GM12864 (cell line): Measurements from ENCODE around the gene MPL.

ENCODE experiments used
- DNase-seq: peaks from one replicate; pipeline ENCODE4 v3.0.0-alpha.2; 2011; ENCODE audit warnings: low read depth
- H3K4me3 ChIP-seq: 2 replicates; pipeline ENCODE4 v1.5.1; 2011; ENCODE audit warnings: mild to moderate bottlenecking, low read depth, low read length, control low read depth
- CTCF ChIP-seq: IDR thresholded peaks from 2 replicates; pipeline ENCODE4 v1.5.1; 2011; ENCODE audit warnings: low read depth, mild to moderate bottlenecking, moderate library complexity, low read length, control low read depth, inconsistent platforms; ENCODE audit errors: missing control alignments

Gene MPL

GRCh38 chr1:43359696-43360095, 22.1 kb downstream of the MPL start:
- TF ChIP-seq CTCF, result no peak
- peak overlapping the region; percentile 88 for H3K4me3 ChIP-seq
- no peak for DNase-seq

- H3K4me3 ChIP-seq, result peak overlapping the region; percentile 88
- no peak for DNase-seq
- TF ChIP-seq CTCF, result no peak
Observed at GRCh38 chr1:43360616-43361015, 23.0 kb downstream of the MPL start.

- DNase-seq, result no peak
- H3K4me3 ChIP-seq, result no peak overlapping the region
- TF ChIP-seq CTCF, result no peak
Observed at GRCh38 chr1:43363283-43363934, 25.8 kb downstream of the MPL start.

GRCh38 chr1:43363935-43364525, 26.4 kb downstream of the MPL start:
- TF ChIP-seq CTCF, result no peak
- no peak for DNase-seq
- no peak overlapping the region for H3K4me3 ChIP-seq

- DNase-seq, result no peak
- peak overlapping the region; percentile 66 for H3K4me3 ChIP-seq
- no peak for TF ChIP-seq CTCF
Observed at GRCh38 chr1:43365678-43366077, 28.1 kb downstream of the MPL start.

GRCh38 chr1:43366179-43366578, 28.6 kb downstream of the MPL start:
- TF ChIP-seq CTCF, result no peak
- peak overlapping the region; percentile 66 for H3K4me3 ChIP-seq
- DNase-seq, result no peak

- no peak for DNase-seq
- no peak for TF ChIP-seq CTCF
- H3K4me3 ChIP-seq, result peak overlapping the region; percentile 66
Observed at GRCh38 chr1:43366601-43367025, 29.0 kb downstream of the MPL start.
